GM23248 (cell line): ENCODE measurements around the gene SLC26A8.

Source experiments
- EZH2 ChIP-seq: fragments of 200-600 bp; sonication (generic); IDR thresholded peaks from 2 replicates; pipeline ENCODE4 v1.6.1; 2018; ENCODE audit warnings: antibody characterized with exemption, mild to moderate bottlenecking; ENCODE audit not compliant: insufficient read depth, poor library complexity, severe bottlenecking
- EZH2phosphoT487 ChIP-seq: fragments of 200-600 bp; sonication (generic); IDR thresholded peaks from 2 replicates; pipeline ENCODE4 v1.6.1; 2018; ENCODE audit warnings: antibody characterized with exemption, moderate library complexity, mild to moderate bottlenecking, low read depth; ENCODE audit not compliant: insufficient read depth

- TF ChIP-seq EZH2 = no peak
- no peak for TF ChIP-seq EZH2phosphoT487
Measured at GRCh38 chr6:36029464-36029863, 5.0 kb upstream of the SLC26A8 start.
